Measurements from ENCODE around the gene EHMT1. TPM values are rescaled to one million over a fixed set of nuclear protein-coding genes. Genes with fewer than 3 reads are reported as not detected.

Gene EHMT1
- total RNA-seq, 6 experiments from 2014 or later: 26.8 to 51.9 (median 36.7) TPM

GRCh38 chr9:137649553-137649952, 30.7 kb downstream of the EHMT1 start:
- no peaks in the 10 kb centered on the region for H3K9me3 ChIP-seq
- no peak for TF ChIP-seq POLR2A (IDR thresholded peaks at IDR 0.05)
- no peak for TF ChIP-seq CTCF (IDR thresholded peaks at IDR 0.05)
- ATAC-seq (no peak), DNase-seq (no peak)
- no peaks in the 10 kb centered on the region for H3K27me3 ChIP-seq
- no peaks in the 10 kb centered on the region for H3K4me1 ChIP-seq
- 85% methylated on average over 6 of the region's 9 CpGs for WGBS (ENCODE audit: insufficient coverage, low coverage, low lambda C conversion rate, missing lambda C conversion rate)
- intact Hi-C loops (cut with DNase I): no loop called here
- peaks cover 0 to 3% (median under 1%) of the 10 kb centered on the region in 4 donors for H3K36me3 ChIP-seq
- H3K4me3 ChIP-seq: no peak overlapping the region
- H3K27ac ChIP-seq: no peak overlapping the region

- no peak overlapping the region for H3K4me3 ChIP-seq
- intact Hi-C loops (cut with DNase I): no loop called here
- H3K4me1 ChIP-seq: no peaks in the 10 kb centered on the region
- no peak for TF ChIP-seq CTCF (IDR thresholded peaks at IDR 0.05)
- TF ChIP-seq POLR2A (IDR thresholded peaks at IDR 0.05): no peak
- WGBS (ENCODE audit: insufficient coverage, low coverage, low lambda C conversion rate, missing lambda C conversion rate): 85% methylated on average over 2 of the region's 2 CpGs
- H3K9me3 ChIP-seq: no peaks in the 10 kb centered on the region
- no peak for DNase-seq
- no peak for ATAC-seq
- peaks cover 0 to 3% (median under 1%) of the 10 kb centered on the region in 4 donors for H3K36me3 ChIP-seq
- no peaks in the 10 kb centered on the region for H3K27me3 ChIP-seq
- H3K27ac ChIP-seq: no peak overlapping the region
These were observed 31.5 kb downstream of the EHMT1 start for GRCh38 chr9:137650259-137650658.

GRCh38 chr9:137650779-137651178, 32.0 kb downstream of the EHMT1 start:
- DNase-seq (no peak), ATAC-seq (no peak)
- intact Hi-C loops (cut with DNase I): no loop called here
- H3K4me3 ChIP-seq: no peak overlapping the region
- no peaks in the 10 kb centered on the region for H3K4me1 ChIP-seq
- TF ChIP-seq POLR2A (IDR thresholded peaks at IDR 0.05) (no peak), CTCF (IDR thresholded peaks at IDR 0.05) (no peak)
- no peaks in the 10 kb centered on the region for H3K9me3 ChIP-seq
- WGBS (ENCODE audit: insufficient coverage, low coverage, low lambda C conversion rate, missing lambda C conversion rate): 92% methylated on average over 6 of the region's 7 CpGs
- no peaks in the 10 kb centered on the region for H3K27me3 ChIP-seq
- peaks cover 0 to 3% (median under 1%) of the 10 kb centered on the region in 4 donors for H3K36me3 ChIP-seq
- no peak overlapping the region for H3K27ac ChIP-seq

GRCh38 chr9:137656416-137656815, 37.6 kb downstream of the EHMT1 start:
- H3K4me3 ChIP-seq: no peak overlapping the region
- no peak overlapping the region for H3K27ac ChIP-seq
- no peaks in the 10 kb centered on the region for H3K27me3 ChIP-seq
- intact Hi-C loops (cut with DNase I): no loop called here
- 85% methylated on average over 4 of the region's 6 CpGs for WGBS (ENCODE audit: insufficient coverage, low coverage, low lambda C conversion rate, missing lambda C conversion rate)
- DNase-seq (no peak), ATAC-seq (no peak)
- H3K9me3 ChIP-seq: no peaks in the 10 kb centered on the region
- H3K4me1 ChIP-seq: no peaks in the 10 kb centered on the region
- TF ChIP-seq POLR2A (IDR thresholded peaks at IDR 0.05) (no peak), CTCF (IDR thresholded peaks at IDR 0.05) (no peak)
- peaks cover 0 to 3% (median 0%) of the 10 kb centered on the region in 4 donors for H3K36me3 ChIP-seq

- 82% methylated on average over 2 of the region's 2 CpGs for WGBS (ENCODE audit: insufficient coverage, low coverage, low lambda C conversion rate, missing lambda C conversion rate)
- ATAC-seq (no peak), DNase-seq (no peak)
- H3K4me1 ChIP-seq: no peaks in the 10 kb centered on the region
- TF ChIP-seq CTCF (IDR thresholded peaks at IDR 0.05) (no peak), POLR2A (IDR thresholded peaks at IDR 0.05) (no peak)
- no peak overlapping the region for H3K27ac ChIP-seq
- no peak overlapping the region for H3K4me3 ChIP-seq
- H3K36me3 ChIP-seq: peaks cover 0 to 3% (median 0%) of the 10 kb centered on the region in 4 donors
- no peaks in the 10 kb centered on the region for H3K27me3 ChIP-seq
- intact Hi-C loops (cut with DNase I): no loop called here
- H3K9me3 ChIP-seq: no peaks in the 10 kb centered on the region
These were observed 38.8 kb downstream of the EHMT1 start for GRCh38 chr9:137657606-137658005.

Data from right lobe of liver (tissue), 6 donors.